Measurements from ENCODE around the gene RIMBP2. TPM values are rescaled to one million over a fixed set of nuclear protein-coding genes. Genes with fewer than 3 reads are reported as not detected.

Gene RIMBP2
- total and polyA plus RNA-seq, 9 of the 15 experiments (the other 6 are each of a cell fraction or from before 2014, with no cell fraction given), result not detected

- no peak for TF ChIP-seq ZBTB9 (CRISPR knock-in tag; IDR thresholded peaks at IDR 0.05)
- TF ChIP-seq MECOM (CRISPR knock-in tag; IDR thresholded peaks at IDR 0.05), result no peak
- no peak for TF ChIP-seq RBFOX2 (IDR thresholded peaks at IDR 0.05; ENCODE audit: low read depth, low read length)
- TF ChIP-seq PPARD (CRISPR knock-in tag; IDR thresholded peaks at IDR 0.05), result no peak
- TF ChIP-seq PCBP2 (IDR thresholded peaks at IDR 0.05; ENCODE audit: low read depth, low read length, poor library complexity, severe bottlenecking), result no peak
- no peak for TF ChIP-seq MCM5 (IDR thresholded peaks at IDR 0.05; ENCODE audit: low read depth)
- TF ChIP-seq ZBTB49 (CRISPR knock-in tag; IDR thresholded peaks at IDR 0.05; ENCODE audit: borderline replicate concordance), result no peak
These were observed 90.9 kb downstream of the RIMBP2 start (continued) for GRCh38 chr12:130625201-130625600.

- in situ Hi-C loops (cut with MboI), result no loop called here
These were observed 93.3 kb downstream of the RIMBP2 start for GRCh38 chr12:130622803-130623202.

More at GRCh38 chr12:130622803-130623202, 93.3 kb downstream of the RIMBP2 start:
- H3K36me3 ChIP-seq (ENCODE audit: control insufficient read depth, insufficient read depth, low read length), result no peaks in the 10 kb centered on the region
- ATAC-seq (no peak), DNase-seq (ENCODE audit: extremely low read depth in 1 of 4, low spot score in 3 of 4) (no peak), FAIRE-seq (no peak)
- no peak overlapping the region for H2AFZ ChIP-seq (ENCODE audit: low read depth, low read length)
- H3K9me3 ChIP-seq (replicated peaks; ENCODE audit: control insufficient read depth, insufficient read depth, low read depth, low read length), result no peaks in the 10 kb centered on the region
- no peaks in the 10 kb centered on the region; the same call in 1 of the 2 replicates for H4K20me1 ChIP-seq (replicated peaks; ENCODE audit: control insufficient read depth, insufficient read depth, low read length)
- H3K79me2 ChIP-seq (ENCODE audit: control insufficient read depth, insufficient read depth, low read length), result no peaks in the 10 kb centered on the region
- intact Hi-C loops (cut with micrococcal nuclease), result no loop called here
- no peaks in the 10 kb centered on the region for H3K9me1 ChIP-seq (ENCODE audit: control insufficient read depth, insufficient read depth, low read length)
- H3K4me2 ChIP-seq (ENCODE audit: insufficient read depth, low read length), result no peak overlapping the region
- ChIA-PET CTCF (ENCODE audit: low intra/inter-chr PET ratio) (no interaction called here), POLR2A (interaction anchor here (0.6 kb wide), 1 partner anchor 1818 kb away, joined by 3 read pairs; no protein-coding TSS in a partner anchor)
- WGBS (ENCODE audit: insufficient coverage, low coverage, missing lambda C conversion rate), result 0% methylated on average over 3 of the region's 3 CpGs
- H3K4me1 ChIP-seq (replicated peaks in 1 of 2; ENCODE audit: control insufficient read depth in 2 of 2, insufficient read depth in 2 of 2, low read length in 2 of 2), result no peaks in the 10 kb centered on the region
- no peak overlapping the region for H3K9ac ChIP-seq (ENCODE audit: insufficient read depth in 1 of 2, low read depth in 2 of 2, low read length in 2 of 2)
- no peak overlapping the region for H3K4me3 ChIP-seq
- BruUV-seq (replicated peaks), result no TSS peak
- peaks cover 14 to 40% of the 10 kb centered on the region in 2 experiments; a peak in 4 of 5 replicates for H3K27me3 ChIP-seq (ENCODE audit: control insufficient read depth in 2 of 2, insufficient read depth in 2 of 2, low read length in 2 of 2)
- no peak overlapping the region for H3K27ac ChIP-seq (ENCODE audit: extremely low read depth, low read depth, low read length)
- no peak for TF ChIP-seq PYGO2 (tag; IDR thresholded peaks at IDR 0.05)
- TF ChIP-seq FOXM1 (IDR thresholded peaks at IDR 0.05; ENCODE audit: low read depth), result no peak
- TF ChIP-seq FOXM1 (CRISPR knock-in tag; IDR thresholded peaks at IDR 0.05; ENCODE audit: low read depth), result no peak
- peak; percentile 63 for TF ChIP-seq ZNF507 (tag; conservative IDR thresholded peaks at IDR 0.05)
- no peak for TF ChIP-seq SREBF1 (IDR thresholded peaks at IDR 0.05; ENCODE audit: borderline replicate concordance, low read depth, low read length)
- TF ChIP-seq TCF15 (CRISPR knock-in tag; IDR thresholded peaks at IDR 0.05), result no peak
- no peak for TF ChIP-seq ZNF232 (CRISPR knock-in tag; IDR thresholded peaks at IDR 0.05)
- TF ChIP-seq NFE2 (IDR thresholded peaks at IDR 0.05; ENCODE audit: low read depth), result no peak
- TF ChIP-seq ZNF24 (IDR thresholded peaks at IDR 0.05), result no peak
- no peak for TF ChIP-seq TAF15 (IDR thresholded peaks at IDR 0.05; ENCODE audit: low read depth, low read length)

Measured in K562 (cell line).